Measurements from ENCODE around the gene MAP4K3. TPM values are rescaled to one million over a fixed set of nuclear protein-coding genes. Genes with fewer than 3 reads are reported as not detected.

MAP4K3 gene
- polyA plus RNA-seq, 1 experiment = 45.5 TPM

GRCh38 chr2:39419282-39420223 is 17.5 kb downstream of the MAP4K3 start:
- DNase-seq (ENCODE audit: low read depth) = no peak
- no peak overlapping the region for H3K4me3 ChIP-seq (ENCODE audit: low read depth, low read length)
- CTCF ChIA-PET = interaction anchor here (0.6 to 0.9 kb wide), 2 partner anchors 31 to 113 kb away, joined by 3 read pairs; no protein-coding TSS in a partner anchor

DNA sequence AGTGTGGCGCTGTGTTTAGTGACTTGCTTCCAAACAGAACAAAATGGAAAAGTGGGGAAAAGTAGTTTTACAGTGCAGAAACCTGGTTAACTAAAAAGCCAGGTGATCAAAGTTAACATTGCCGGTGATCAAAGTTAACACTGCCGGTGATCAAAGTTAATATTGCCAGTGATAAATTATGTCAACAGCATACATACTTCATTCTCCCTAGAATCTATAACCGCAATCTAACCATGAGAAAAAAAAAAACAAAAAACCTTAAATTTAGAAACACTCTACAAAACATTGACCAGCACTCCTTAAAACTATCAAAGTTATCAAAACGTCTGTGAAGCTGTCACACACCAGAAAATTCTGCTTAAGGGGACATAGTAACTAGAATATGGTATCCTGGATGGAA is 18.6 kb downstream of the MAP4K3 start:
- ChIA-PET CTCF (no interaction called here), POLR2A (no interaction called here)
- Histone ChIP-seq H3K4me3 (ENCODE audit: low read depth, low read length) (no peak overlapping the region), H3K36me3 (ENCODE audit: control insufficient read depth, insufficient read depth, low read length) (no peaks in the 10 kb centered on the region), H3K27me3 (ENCODE audit: control insufficient read depth, insufficient read depth, low read length) (no peaks in the 10 kb centered on the region)
- no peak for TF ChIP-seq CTCF (IDR thresholded peaks at IDR 0.05; ENCODE audit: insufficient read depth, low read depth, low read length)
- DNase-seq (ENCODE audit: low read depth) = no peak

More at GRCh38 chr2:39419282-39420223, 17.5 kb downstream of the MAP4K3 start:
- H3K36me3 ChIP-seq (ENCODE audit: control insufficient read depth, insufficient read depth, low read length) = no peaks in the 10 kb centered on the region
- H3K27me3 ChIP-seq (ENCODE audit: control insufficient read depth, insufficient read depth, low read length) = no peaks in the 10 kb centered on the region
- POLR2A ChIA-PET = no interaction called here
- TF ChIP-seq CTCF (IDR thresholded peaks at IDR 0.05; ENCODE audit: insufficient read depth, low read depth, low read length) = no peak

DNA sequence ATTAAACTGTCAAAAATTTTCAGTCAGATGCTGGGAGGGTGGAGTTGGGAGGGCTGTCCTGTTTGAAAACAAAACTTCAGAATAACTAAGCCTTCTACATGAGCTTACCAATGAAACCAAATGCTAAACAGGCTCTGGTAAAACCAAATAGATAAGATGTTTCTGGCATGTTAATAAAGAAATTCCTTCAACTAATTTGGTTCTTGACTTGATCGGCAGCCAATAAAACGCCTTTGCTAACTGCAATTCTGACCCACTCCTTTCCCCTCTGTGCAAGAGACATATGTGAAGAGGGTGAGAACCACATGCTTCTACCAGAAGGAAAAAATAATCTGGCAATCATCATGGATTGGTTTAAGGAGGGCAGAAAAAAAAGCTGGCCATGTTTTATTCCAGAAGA is 20.9 kb downstream of the MAP4K3 start:
- CTCF ChIA-PET = interaction anchor here (0.6 kb wide), 1 partner anchor 36 kb away, joined by 3 read pairs; no protein-coding TSS in a partner anchor
- Histone ChIP-seq H3K27me3 (ENCODE audit: control insufficient read depth, insufficient read depth, low read length) (no peaks in the 10 kb centered on the region), H3K36me3 (ENCODE audit: control insufficient read depth, insufficient read depth, low read length) (no peaks in the 10 kb centered on the region), H3K4me3 (ENCODE audit: low read depth, low read length) (no peak overlapping the region)
- POLR2A ChIA-PET = no interaction called here
- peak; percentile 45 for DNase-seq (ENCODE audit: low read depth)
- TF ChIP-seq CTCF (IDR thresholded peaks at IDR 0.05; ENCODE audit: insufficient read depth, low read depth, low read length) = no peak

DNA sequence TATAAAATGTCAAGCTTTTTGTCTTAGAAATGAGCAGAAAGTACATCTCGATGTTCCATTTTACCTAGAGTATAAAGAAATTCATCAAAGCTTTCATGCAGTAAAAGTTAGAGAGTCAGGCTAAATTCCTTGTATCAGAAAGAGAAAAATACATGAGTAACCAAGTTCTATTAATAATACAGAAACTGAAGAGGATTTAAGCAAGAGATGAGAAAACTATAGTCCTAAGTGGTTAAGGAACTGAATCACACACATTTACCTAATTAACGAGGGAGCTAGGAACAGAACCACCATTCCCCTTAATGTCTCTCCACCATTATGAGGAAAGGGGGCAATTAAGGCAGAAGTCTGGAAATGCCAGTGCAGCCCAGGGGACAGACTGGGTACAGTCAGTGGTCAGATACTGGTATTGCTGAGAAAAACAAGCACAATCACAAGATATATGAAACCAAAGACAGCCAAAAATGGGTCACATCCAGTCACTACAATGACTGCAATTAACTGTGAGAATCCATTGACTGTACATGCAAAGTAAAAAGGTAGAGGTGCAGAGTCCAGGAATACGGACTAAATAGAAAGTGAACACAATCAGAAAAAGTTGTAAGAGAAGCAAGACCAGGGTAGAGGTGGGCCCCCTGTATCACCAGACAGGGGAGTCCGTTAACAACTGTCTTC is 23.9 kb downstream of the MAP4K3 start:
- Histone ChIP-seq H3K4me3 (ENCODE audit: low read depth, low read length) (no peak overlapping the region), H3K36me3 (ENCODE audit: control insufficient read depth, insufficient read depth, low read length) (no peaks in the 10 kb centered on the region), H3K27me3 (ENCODE audit: control insufficient read depth, insufficient read depth, low read length) (no peaks in the 10 kb centered on the region)
- no peak for TF ChIP-seq CTCF (IDR thresholded peaks at IDR 0.05; ENCODE audit: insufficient read depth, low read depth, low read length)
- ChIA-PET POLR2A (no interaction called here), CTCF (interaction anchor here (1.2 to 1.9 kb wide), 2 partner anchors 15 to 19 kb away, joined by 3 to 6 read pairs; no protein-coding TSS in a partner anchor)
- DNase-seq (ENCODE audit: low read depth) = no peak
